K562 (cell line): Measurements from ENCODE around the gene C19orf85. TPM values are rescaled to one million over a fixed set of nuclear protein-coding genes. Genes with fewer than 3 reads are reported as not detected.
A peak's percentile ranks its signal among the peaks of the same experiment; 100 is the strongest.

Experiments
- ATAC-seq: fragments of 200-7000 bp; cut with Tn5 transposase; 3 replicates; pipeline ENCODE4 v1.9.1; 2020; ENCODE audit warnings: moderate library complexity
- BruUV-seq: library from RNA; stranded (reverse); fragments of 400-500 nt; replicated peaks from 2 replicates; lab custom pipeline; 2021; lab: Mats Ljungman, UMichigan
- CTCF ChIA-PET: fragments of 300-600 bp; formaldehyde crosslinking; extraction: SDS; loops from one replicate; lab custom pipeline; 2021; ENCODE audit warnings: low intra/inter-chr PET ratio; lab: Yijun Ruan, JAX
- POLR2A ChIA-PET: fragments of 300-600, 350-650 bp; sonication (Branson Sonifier 250); formaldehyde crosslinking; extraction: SDS; loops from one replicate; lab custom pipeline; 2021; ENCODE audit warnings: antibody characterized with exemption, inconsistent platforms; lab: Yijun Ruan, JAX
- DNase-seq, 4 experiments: peaks; one replicate each; pipeline versions ENCODE4 v3.0.0 to v3.0.0-alpha.2; 2011 to 2018; ENCODE audit warnings: low spot score in 3 of 4, mixed read lengths in 3 of 4; ENCODE audit errors: extremely low read depth in 1 of 4
- FAIRE-seq: peaks from 2 replicates; lab custom pipeline; 2011; peaks lifted over from hg19 to GRCh38; lab: Jason Lieb, UNC
- H2AFZ ChIP-seq: 2 replicates; pipeline ENCODE4 v1.6.0; 2011; ENCODE audit warnings: low read depth, low read length, control low read depth, inconsistent platforms
- H3K27ac ChIP-seq: fragments of 200-600 bp; 3 replicates; pipeline ENCODE4 v1.8.0; 2011; ENCODE audit warnings: low read depth, mild to moderate bottlenecking, control low read depth, inconsistent platforms, low read length, moderate library complexity, mixed read lengths; ENCODE audit errors: extremely low read depth
- H3K27me3 ChIP-seq, 2 experiments: fragments of 300-600 bp in 1 of 2; 2 replicates in 1 of 2; 3 replicates in 1 of 2; pipeline versions ENCODE4 v1.6.0 to v1.8.0; 2011; ENCODE audit warnings: inconsistent platforms in 2 of 2, low read length in 2 of 2, mild to moderate bottlenecking in 1 of 2, mixed read lengths in 1 of 2, moderate library complexity in 1 of 2; ENCODE audit not compliant: control insufficient read depth in 2 of 2, insufficient read depth in 2 of 2
- H3K36me3 ChIP-seq: fragments of 300-600 bp; 3 replicates; pipeline ENCODE4 v1.8.0; 2011; ENCODE audit warnings: mild to moderate bottlenecking, low read length, inconsistent platforms; ENCODE audit not compliant: control insufficient read depth, insufficient read depth
- H3K4me1 ChIP-seq, 2 experiments: fragments of 200-600 bp in 1 of 2; replicated peaks in 1 of 2; 2 replicates in 1 of 2; 3 replicates in 1 of 2; pipeline versions ENCODE4 v1.5.1 to v1.8.0; 2011; ENCODE audit warnings: inconsistent platforms in 2 of 2, low read length in 2 of 2, mild to moderate bottlenecking in 1 of 2, mixed read lengths in 1 of 2, moderate library complexity in 1 of 2; ENCODE audit not compliant: control insufficient read depth in 2 of 2, insufficient read depth in 2 of 2
- H3K4me2 ChIP-seq: 2 replicates; pipeline ENCODE4 v1.6.1; 2011; ENCODE audit warnings: low read length, control low read depth, inconsistent platforms, mixed read lengths; ENCODE audit not compliant: insufficient read depth
- H3K4me3 ChIP-seq: fragments of 200-600 bp; sonication (generic), shearing (Covaris generic); 2 replicates; pipeline ENCODE4 v1.5.1; 2016; ENCODE audit warnings: control low read depth, inconsistent platforms
- H3K79me2 ChIP-seq: fragments of 200-600 bp; 3 replicates; pipeline ENCODE4 v1.8.0; 2011; ENCODE audit warnings: low read length, inconsistent platforms; ENCODE audit not compliant: control insufficient read depth, insufficient read depth
- H3K9ac ChIP-seq, 2 experiments: 2 replicates each; pipeline versions ENCODE4 v1.6.0 to v1.6.1; 2011; ENCODE audit warnings: low read depth in 2 of 2, low read length in 2 of 2, control low read depth in 1 of 2, inconsistent platforms in 1 of 2, mild to moderate bottlenecking in 1 of 2, mixed read lengths in 1 of 2; ENCODE audit not compliant: insufficient read depth in 1 of 2
- H3K9me1 ChIP-seq: one replicate; pipeline ENCODE4 v1.6.0; 2011; ENCODE audit warnings: inconsistent platforms, mild to moderate bottlenecking, low read length, moderate library complexity; ENCODE audit not compliant: control insufficient read depth, insufficient read depth
- H3K9me3 ChIP-seq: replicated peaks from 2 replicates; pipeline ENCODE4 v1.5.1; 2011; ENCODE audit warnings: low read depth, low read length, inconsistent platforms; ENCODE audit not compliant: control insufficient read depth, insufficient read depth
- H4K20me1 ChIP-seq: replicated peaks from 2 replicates; pipeline ENCODE4 v1.6.1; 2011; ENCODE audit warnings: low read length, inconsistent platforms, mixed read lengths; ENCODE audit not compliant: control insufficient read depth, insufficient read depth
- BCOR ChIP-seq: fragments of 450-650 bp; IDR thresholded peaks from 2 replicates; pipeline ENCODE4 v1.6.1; 2016
- BRD4 ChIP-seq: fragments of 200-600 bp; sonication (generic); IDR thresholded peaks from 2 replicates; pipeline ENCODE4 v1.6.1; 2017; ENCODE audit warnings: inconsistent platforms
- E2F3 ChIP-seq: fragments of 250-450 bp; sonication (Bioruptor Pico); IDR thresholded peaks from 2 replicates; pipeline ENCODE4 v1.4.0; 2020; ENCODE audit warnings: mild to moderate bottlenecking
- E2F4 ChIP-seq: sonication (generic); formaldehyde crosslinking; IDR thresholded peaks from 2 replicates; pipeline ENCODE4 v1.8.0; 2022; ENCODE audit warnings: mild to moderate bottlenecking, low read depth, missing genetic modification reagents
- GABPA ChIP-seq: fragments of 200-800 bp; sonication (Bioruptor generic); conservative IDR thresholded peaks from 2 replicates; pipeline ENCODE4 v1.6.1; 2016; ENCODE audit warnings: low read depth, missing genetic modification characterization, missing compliant biosample characterization
- JUN ChIP-seq, 2 experiments: sonication (generic) in 1 of 2; formaldehyde crosslinking in 1 of 2; IDR thresholded peaks; 2 replicates each; pipeline versions ENCODE4 v1.6.1 to v1.8.0; 2012 to 2022; ENCODE audit warnings: borderline replicate concordance in 2 of 2, mild to moderate bottlenecking in 2 of 2, improper control_type of control experiment in 1 of 2, low read depth in 1 of 2, low read length in 1 of 2, missing genetic modification reagents in 1 of 2
- KDM1A ChIP-seq, 2 experiments: fragments of 450-650 bp; IDR thresholded peaks; 2 replicates each; pipeline ENCODE4 v1.6.1; 2016; ENCODE audit warnings: mild to moderate bottlenecking in 2 of 2
- MCM5 ChIP-seq: fragments of 450-650 bp; IDR thresholded peaks from 2 replicates; pipeline ENCODE4 v1.6.1; 2016; ENCODE audit warnings: low read depth
- PHTF2 ChIP-seq: fragments of 250-450 bp; sonication (Bioruptor Pico); IDR thresholded peaks from 2 replicates; pipeline ENCODE4 v1.5.0; 2021; ENCODE audit warnings: mild to moderate bottlenecking
- RBM25 ChIP-seq: fragments of 200-400 bp; formaldehyde crosslinking; IDR thresholded peaks from 2 replicates; pipeline ENCODE4 v1.6.1; 2018; ENCODE audit warnings: low read length, low read depth, moderate library complexity; ENCODE audit not compliant: severe bottlenecking
- SLC30A9 ChIP-seq: fragments of 250-450 bp; sonication (Bioruptor Pico); IDR thresholded peaks from 2 replicates; pipeline ENCODE4 v1.8.0; 2022; ENCODE audit warnings: mild to moderate bottlenecking, moderate library complexity
- SMARCA5 ChIP-seq: fragments of 450-650 bp; IDR thresholded peaks from 2 replicates; pipeline ENCODE4 v1.6.1; 2016
- SNIP1 ChIP-seq: fragments of 450-650 bp; IDR thresholded peaks from 2 replicates; pipeline ENCODE4 v1.7.1; 2017; ENCODE audit warnings: low read depth, mild to moderate bottlenecking
- SNRNP70 ChIP-seq: fragments of 200-400 bp; formaldehyde crosslinking; optimal IDR thresholded peaks from 2 replicates; pipeline ENCODE3; 2017; ENCODE audit warnings: low read depth, low read length
- TFAM ChIP-seq: fragments of 250-450 bp; sonication (Bioruptor Pico); conservative IDR thresholded peaks from 2 replicates; pipeline ENCODE4 v1.5.0; 2021; ENCODE audit warnings: mild to moderate bottlenecking, moderate library complexity
- XRCC3 ChIP-seq: fragments of 450-650 bp; IDR thresholded peaks from 2 replicates; pipeline ENCODE4 v1.6.1; 2017; ENCODE audit warnings: mild to moderate bottlenecking, moderate library complexity
- ZBTB5 ChIP-seq: fragments of 450-650 bp; IDR thresholded peaks from 2 replicates; pipeline ENCODE4 v1.6.1; 2017; ENCODE audit warnings: antibody characterized with exemption
- ZFP1 ChIP-seq: fragments of 450-650 bp; formaldehyde crosslinking; IDR thresholded peaks from 2 replicates; pipeline ENCODE4 v1.4.0; 2020; ENCODE audit warnings: mild to moderate bottlenecking, mixed read lengths
- ZNF277 ChIP-seq: fragments of 250-450 bp; sonication (Bioruptor Pico); IDR thresholded peaks from 2 replicates; pipeline ENCODE4 v1.8.0; 2022; ENCODE audit warnings: inconsistent platforms, mild to moderate bottlenecking, moderate library complexity, borderline replicate concordance
- ZNF57 ChIP-seq: fragments of 450-650 bp; formaldehyde crosslinking; IDR thresholded peaks from 2 replicates; pipeline ENCODE4 v1.4.0; 2020; ENCODE audit warnings: mild to moderate bottlenecking, moderate library complexity
- ZNF778 ChIP-seq: fragments of 450-650 bp; formaldehyde crosslinking; IDR thresholded peaks from 2 replicates; pipeline ENCODE4 v1.4.0; 2020; ENCODE audit warnings: mild to moderate bottlenecking, moderate library complexity
- WGBS: fragments of 100-300 bp; shearing (Covaris generic); methylation state at CpG from one replicate; pipeline ENCODE4 v1.1.6; 2016; ENCODE audit warnings: low coverage, mixed read lengths; ENCODE audit not compliant: insufficient coverage; ENCODE audit errors: missing lambda C conversion rate; 5-methylcytosine and 5-hydroxymethylcytosine counted together
- in situ Hi-C: fragments of 300-500 bp; cut with MboI; formaldehyde crosslinking; loops from 4 replicates; pipeline ENCODE4 v1.15.0; 2018; ENCODE audit warnings: inconsistent platforms, mixed read lengths
- intact Hi-C: fragments of 100-400 bp; cut with micrococcal nuclease; formaldehyde crosslinking; loops from 2 replicates; pipeline ENCODE4 v1.14.2; 2022
- polyA plus RNA-seq, 8 experiments: library from polyadenylated mRNA; depleted of rRNA in 4 of 8; stranded (reverse) in 5 of 8; unstranded in 3 of 8; fragments of >200 nt; fragmentation: Nextera tagmentation in 2 of 8; fragmentation: Illumina TruSeq in 1 of 8; extraction: Ambion mirVana in 2 of 8; extraction: Trizol in 1 of 8; gene quantifications; 2 replicates each; pipeline versions ENCODE4 v1.2.1 to v1.2.3, GENCODE V29; 2011 to 2014; ENCODE audit warnings: inconsistent platforms in 1 of 8, missing spikeins in 1 of 8
- total RNA-seq, 7 experiments: library from RNA; depleted of rRNA in 6 of 7; stranded (reverse); fragments of >200 nt in 6 of 7; fragmentation: Illumina TruSeq in 2 of 7; extraction: Trizol in 2 of 7; gene quantifications; 2 replicates each; pipeline versions ENCODE4 v1.2.1 to v1.2.3, GENCODE V29; 2011 to 2021; ENCODE audit warnings: low replicate concordance in 1 of 7

Gene C19orf85
- total and polyA plus RNA-seq, 9 of the 15 experiments (the other 6 are each of a cell fraction or from before 2014, with no cell fraction given): not detected

GRCh38 chr19:55439052-55439451 lies 25.5 kb downstream of the C19orf85 start:
- no peak for FAIRE-seq
- TF ChIP-seq SLC30A9 (no peak), XRCC3 (no peak), MCM5 (no peak), TFAM (CRISPR knock-in tag) (no peak), SNIP1 (no peak), E2F4 (0 out of 2 replicates have a peak, but pooled peaks have one; percentile 31), SNRNP70 (no peak), BCOR (peak; percentile 84), ZFP1 (no peak), RBM25 (peak; percentile 70), PHTF2 (no peak), JUN (IDR thresholded peaks at IDR 0.05; ENCODE audit: borderline replicate concordance, low read depth, low read length) (no peak), JUN (CRISPR knock-in tag; IDR thresholded peaks at IDR 0.05; ENCODE audit: borderline replicate concordance) (no peak), ZBTB5 (no peak), E2F3 (CRISPR knock-in tag) (no peak), KDM1A (IDR thresholded peaks at IDR 0.05) (peak in 1 of 2 experiments; percentile 66; a peak in 2 of 4 replicates), SMARCA5 (peak; percentile 73; the same call in 1 of the 2 replicates), ZNF57 (CRISPR knock-in tag) (no peak), ZNF277 (no peak), GABPA (tag) (no peak), ZNF778 (CRISPR knock-in tag) (no peak), BRD4 (no peak)
- Histone ChIP-seq H3K4me2 (no peak overlapping the region), H3K36me3 (no peaks in the 10 kb centered on the region), H4K20me1 (peaks cover 14% of the 10 kb centered on the region), H3K9ac (peak overlapping the region in 1 of 2 experiments; percentile 17; a peak in 1 of 4 replicates), H3K27ac (no peak overlapping the region), H3K9me1 (no peaks in the 10 kb centered on the region), H3K79me2 (no peaks in the 10 kb centered on the region), H2AFZ (no peak overlapping the region), H3K9me3 (no peaks in the 10 kb centered on the region), H3K27me3 (peaks cover 4 to 15% of the 10 kb centered on the region in 2 experiments; a peak in 4 of 5 replicates), H3K4me3 (no peak overlapping the region), H3K4me1 (peaks cover 17 to 48% of the 10 kb centered on the region in 2 experiments)
- ATAC-seq: no peak
- intact Hi-C loops: no loop called here
- ChIA-PET POLR2A (no interaction called here), CTCF (no interaction called here)
- WGBS: 4% methylated on average over 5 of the region's 5 CpGs
- DNase-seq: no peak
- BruUV-seq: no TSS peak
- in situ Hi-C loops: loop anchor here (25.0 kb wide), 1 partner anchor 777 kb away; the partner anchor contains the start of gene LILRB4
